ENCODE measurements around the gene SYTL3. TPM values are rescaled to one million over a fixed set of nuclear protein-coding genes. Genes with fewer than 3 reads are reported as not detected.

SYTL3 gene
- total RNA-seq, 1 experiment from 2014 or later = 0.28 TPM

DNA sequence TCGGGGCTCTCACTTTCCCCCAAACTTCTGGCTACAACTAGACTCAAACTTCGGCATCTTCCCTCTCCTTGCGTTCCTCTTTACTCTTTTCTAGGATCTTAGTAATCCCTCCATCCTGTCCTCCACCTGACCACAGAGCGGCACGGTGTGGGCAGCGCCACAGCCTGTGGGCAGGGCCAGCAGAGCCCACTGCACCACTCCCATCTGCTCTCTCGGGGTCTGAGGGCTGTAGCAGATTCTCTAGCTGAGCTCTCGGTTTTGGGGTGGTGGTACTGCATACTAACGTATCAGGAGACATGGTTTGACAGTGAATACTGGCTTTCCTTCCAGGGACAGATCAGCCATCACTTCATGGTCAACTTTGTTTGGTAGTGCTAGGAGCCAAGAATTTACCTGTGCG, 111.9 kb downstream of the SYTL3 start:
- Mint-ChIP-seq H3K9me3 (no peaks in the 10 kb centered on the region), H3K27me3 (ENCODE audit: low read depth) (no peaks in the 10 kb centered on the region), H3K27ac (peak overlapping the region; percentile 91), H3K36me3 (peaks cover 22% of the 10 kb centered on the region), H3K4me1 (peaks cover 36% of the 10 kb centered on the region), H3K4me3 (no peak overlapping the region)
- ChIA-PET POLR2A (interaction anchor here (0.7 kb wide), 1 partner anchor 17 kb away, joined by 7 read pairs; no protein-coding TSS in a partner anchor), CTCF (interaction anchor here (5.1 kb wide), 1 partner anchor 43 kb away, joined by 27 read pairs; no protein-coding TSS in a partner anchor)
- TF ChIP-seq, protein P1, sequence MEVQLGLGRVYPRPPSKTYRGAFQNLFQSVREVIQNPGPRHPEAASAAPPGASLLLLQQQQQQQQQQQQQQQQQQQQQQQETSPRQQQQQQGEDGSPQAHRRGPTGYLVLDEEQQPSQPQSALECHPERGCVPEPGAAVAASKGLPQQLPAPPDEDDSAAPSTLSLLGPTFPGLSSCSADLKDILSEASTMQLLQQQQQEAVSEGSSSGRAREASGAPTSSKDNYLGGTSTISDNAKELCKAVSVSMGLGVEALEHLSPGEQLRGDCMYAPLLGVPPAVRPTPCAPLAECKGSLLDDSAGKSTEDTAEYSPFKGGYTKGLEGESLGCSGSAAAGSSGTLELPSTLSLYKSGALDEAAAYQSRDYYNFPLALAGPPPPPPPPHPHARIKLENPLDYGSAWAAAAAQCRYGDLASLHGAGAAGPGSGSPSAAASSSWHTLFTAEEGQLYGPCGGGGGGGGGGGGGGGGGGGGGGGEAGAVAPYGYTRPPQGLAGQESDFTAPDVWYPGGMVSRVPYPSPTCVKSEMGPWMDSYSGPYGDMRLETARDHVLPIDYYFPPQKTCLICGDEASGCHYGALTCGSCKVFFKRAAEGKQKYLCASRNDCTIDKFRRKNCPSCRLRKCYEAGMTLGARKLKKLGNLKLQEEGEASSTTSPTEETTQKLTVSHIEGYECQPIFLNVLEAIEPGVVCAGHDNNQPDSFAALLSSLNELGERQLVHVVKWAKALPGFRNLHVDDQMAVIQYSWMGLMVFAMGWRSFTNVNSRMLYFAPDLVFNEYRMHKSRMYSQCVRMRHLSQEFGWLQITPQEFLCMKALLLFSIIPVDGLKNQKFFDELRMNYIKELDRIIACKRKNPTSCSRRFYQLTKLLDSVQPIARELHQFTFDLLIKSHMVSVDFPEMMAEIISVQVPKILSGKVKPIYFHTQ (CRISPR knock-in tag; IDR thresholded peaks at IDR 0.05) = peak; percentile 39; the same call in 1 of the 2 replicates
- TF ChIP-seq ZNF138 (CRISPR knock-in tag; conservative IDR thresholded peaks at IDR 0.05) (no peak), ZNF671 (CRISPR knock-in tag; IDR thresholded peaks at IDR 0.05) (0 out of 2 replicates have a peak, but pooled peaks have one; percentile 28)
- DNase-seq (ENCODE audit: low spot score) (no peak), ATAC-seq (no peak)

DNA sequence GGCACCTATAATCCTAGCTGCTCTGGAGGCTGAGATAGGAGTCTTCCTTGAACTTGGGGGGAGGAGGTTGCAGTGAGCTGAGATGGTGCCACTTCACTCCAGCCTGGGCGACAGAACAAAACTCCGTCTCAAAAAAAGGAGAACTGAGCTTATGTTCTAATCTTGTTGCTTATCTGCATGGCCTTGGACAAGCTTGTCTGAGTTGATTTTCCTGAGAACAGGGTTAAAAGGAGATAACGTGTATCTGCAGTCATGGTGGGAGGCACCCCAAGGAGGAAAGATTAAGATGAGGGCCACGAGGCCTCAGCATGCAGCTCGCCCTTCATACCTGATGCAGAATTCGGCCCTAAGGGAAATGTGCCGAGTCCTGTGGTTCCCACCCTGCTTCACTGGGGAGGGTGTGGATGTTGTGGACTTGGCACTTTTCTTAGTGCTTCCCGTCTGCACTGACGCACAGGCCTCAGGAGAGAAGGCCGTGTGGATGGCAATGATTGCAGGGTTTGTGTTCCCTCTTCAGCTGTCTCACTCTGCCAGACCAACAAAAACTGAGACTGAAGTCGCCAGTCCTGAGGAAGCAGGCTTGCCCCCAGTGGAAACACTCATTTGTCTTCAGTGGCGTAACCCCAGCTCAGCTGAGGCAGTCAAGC, 113.1 kb downstream of the SYTL3 start:
- Mint-ChIP-seq H3K9me3 (no peaks in the 10 kb centered on the region), H3K27me3 (ENCODE audit: low read depth) (no peaks in the 10 kb centered on the region), H3K27ac (peak overlapping the region; percentile 69), H3K4me3 (no peak overlapping the region), H3K36me3 (peaks cover 33% of the 10 kb centered on the region), H3K4me1 (peaks cover 27% of the 10 kb centered on the region)
- ChIA-PET CTCF (interaction anchor here (0.6 to 5.1 kb wide), 4 partner anchors 10 to 56 kb away, joined by 3 to 27 read pairs (median 4); no protein-coding TSS in a partner anchor), POLR2A (interaction anchor here (0.6 to 1.4 kb wide), 2 partner anchors 10 to 195 kb away, joined by 3 to 4 read pairs; no protein-coding TSS in a partner anchor)
- ATAC-seq (peak; percentile 5), DNase-seq (ENCODE audit: low spot score) (no peak)
- TF ChIP-seq, protein P2, sequence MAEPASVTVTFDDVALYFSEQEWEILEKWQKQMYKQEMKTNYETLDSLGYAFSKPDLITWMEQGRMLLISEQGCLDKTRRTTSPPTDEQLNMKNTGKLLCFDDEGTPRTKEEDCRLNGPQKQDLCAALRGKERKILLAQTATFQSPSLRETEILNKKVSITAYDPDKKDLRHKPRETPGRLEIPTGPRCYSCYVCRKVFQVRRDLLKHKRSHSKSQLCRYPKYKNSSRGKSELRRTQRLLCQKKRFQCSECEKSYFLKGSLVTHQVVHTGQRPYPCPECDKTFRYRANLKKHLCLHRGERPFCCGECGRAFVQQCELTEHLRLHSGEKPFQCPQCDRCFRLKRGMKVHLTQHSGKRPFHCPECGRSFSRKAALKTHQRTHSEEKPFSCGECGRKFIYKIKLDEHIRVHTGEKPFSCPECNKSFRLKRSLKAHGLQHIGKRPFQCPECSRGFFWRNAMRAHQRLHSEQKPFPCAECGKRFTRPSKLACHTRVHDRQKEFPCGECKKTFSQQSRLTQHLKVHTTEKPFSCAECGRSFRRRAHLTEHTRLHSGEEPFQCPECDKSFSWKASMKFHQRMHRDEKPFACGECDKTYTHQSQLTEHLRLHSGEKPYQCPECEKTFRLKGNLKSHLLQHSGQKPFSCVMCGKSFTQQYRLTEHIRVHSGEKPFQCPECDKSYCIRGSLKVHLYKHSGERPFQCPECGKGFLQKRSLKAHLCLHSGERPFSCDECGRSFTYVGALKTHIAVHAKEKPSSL (CRISPR knock-in tag; conservative IDR thresholded peaks at IDR 0.05) = peak; percentile 30; the same call in 1 of the 2 replicates
- TF ChIP-seq EMX1 (CRISPR knock-in tag; IDR thresholded peaks at IDR 0.05) (peak; percentile 76; the same call in 1 of the 2 replicates), ZNF219 (CRISPR knock-in tag; IDR thresholded peaks at IDR 0.05; ENCODE audit: borderline replicate concordance) (no peak)

DNA sequence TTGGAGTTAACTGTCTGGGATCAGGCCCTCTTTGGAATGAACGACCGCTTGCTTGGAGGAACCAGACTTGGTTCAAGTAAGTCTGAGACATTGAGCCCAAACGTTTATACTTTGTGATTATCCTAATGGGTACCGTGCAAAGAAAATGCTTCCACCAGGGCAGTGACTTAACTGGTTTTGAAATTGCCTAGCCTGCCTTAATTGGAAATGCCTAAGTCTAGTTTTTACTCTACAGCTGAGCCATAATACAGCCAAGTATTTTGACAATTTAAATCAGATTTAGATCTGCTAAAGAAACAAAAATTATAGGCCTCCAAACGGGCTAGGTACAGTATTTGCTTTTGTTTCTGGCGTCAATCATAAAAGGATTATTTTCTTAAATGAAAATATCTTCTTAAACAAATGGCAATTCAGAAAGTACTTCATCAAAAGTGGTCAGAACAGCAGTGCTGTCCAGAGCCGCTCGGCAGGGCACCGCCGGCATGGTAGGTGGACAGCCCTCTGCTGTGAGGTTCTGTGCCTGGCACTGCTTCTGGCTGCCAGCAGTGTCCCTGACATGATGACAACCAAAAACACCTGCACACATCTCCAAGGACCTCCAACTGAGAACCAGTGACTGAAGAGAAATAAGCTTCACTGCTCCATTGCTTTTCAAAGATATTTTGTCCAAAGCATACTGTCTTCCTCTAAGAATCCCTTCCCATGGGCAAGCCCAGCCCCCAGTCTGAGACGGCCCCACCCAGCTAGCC, 113.8 kb downstream of the SYTL3 start:
- no peak overlapping the region for H3K4me3 Mint-ChIP-seq
- CTCF ChIA-PET = interaction anchor here (0.8 to 5.1 kb wide), 5 partner anchors 11 to 236 kb away, joined by 3 to 27 read pairs (median 3); partner anchors contain the start of gene RSPH3
- ATAC-seq = no peak

More for the DNA sequence above, 113.8 kb downstream of the SYTL3 start:
- TF ChIP-seq, protein P3, sequence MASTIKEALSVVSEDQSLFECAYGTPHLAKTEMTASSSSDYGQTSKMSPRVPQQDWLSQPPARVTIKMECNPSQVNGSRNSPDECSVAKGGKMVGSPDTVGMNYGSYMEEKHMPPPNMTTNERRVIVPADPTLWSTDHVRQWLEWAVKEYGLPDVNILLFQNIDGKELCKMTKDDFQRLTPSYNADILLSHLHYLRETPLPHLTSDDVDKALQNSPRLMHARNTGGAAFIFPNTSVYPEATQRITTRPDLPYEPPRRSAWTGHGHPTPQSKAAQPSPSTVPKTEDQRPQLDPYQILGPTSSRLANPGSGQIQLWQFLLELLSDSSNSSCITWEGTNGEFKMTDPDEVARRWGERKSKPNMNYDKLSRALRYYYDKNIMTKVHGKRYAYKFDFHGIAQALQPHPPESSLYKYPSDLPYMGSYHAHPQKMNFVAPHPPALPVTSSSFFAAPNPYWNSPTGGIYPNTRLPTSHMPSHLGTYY (CRISPR knock-in tag; IDR thresholded peaks at IDR 0.05) = peak; percentile 31; the same call in 1 of the 2 replicates
- TF ChIP-seq, protein P4, sequence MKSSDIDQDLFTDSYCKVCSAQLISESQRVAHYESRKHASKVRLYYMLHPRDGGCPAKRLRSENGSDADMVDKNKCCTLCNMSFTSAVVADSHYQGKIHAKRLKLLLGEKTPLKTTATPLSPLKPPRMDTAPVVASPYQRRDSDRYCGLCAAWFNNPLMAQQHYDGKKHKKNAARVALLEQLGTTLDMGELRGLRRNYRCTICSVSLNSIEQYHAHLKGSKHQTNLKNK (CRISPR knock-in tag; IDR thresholded peaks at IDR 0.05) = no peak
- TF ChIP-seq JAZF1 (CRISPR knock-in tag; IDR thresholded peaks at IDR 0.05) (0 out of 2 replicates have a peak, but pooled peaks have one; percentile 8), PRRX2 (CRISPR knock-in tag; IDR thresholded peaks at IDR 0.05) (0 out of 2 replicates have a peak, but pooled peaks have one; percentile 42)
- Mint-ChIP-seq H3K36me3 (peaks cover 40% of the 10 kb centered on the region), H3K9me3 (no peaks in the 10 kb centered on the region), H3K4me1 (peaks cover 20% of the 10 kb centered on the region), H3K27ac (peak overlapping the region; percentile 80), H3K27me3 (ENCODE audit: low read depth) (no peaks in the 10 kb centered on the region)
- POLR2A ChIA-PET = interaction anchor here (0.6 to 1.4 kb wide), 2 partner anchors 11 to 360 kb away, joined by 3 read pairs; no protein-coding TSS in a partner anchor
- no peak for DNase-seq (ENCODE audit: low spot score)

All from WTC11 (cell line).